Prostate gland (tissue), 2 donors: ENCODE measurements around the gene PANX3.

Experiments
- CTCF ChIP-seq, 4 experiments: fragments of 200-600 bp in 2 of 4; fragments of 450-650 bp in 2 of 4; sonication (generic) in 2 of 4; IDR thresholded peaks; 1 replicate in 3 of 4; 2 replicates in 1 of 4; pipeline ENCODE4 v1.5.1; 2016 to 2019; ENCODE audit warnings: antibody characterized with exemption in 4 of 4, mild to moderate bottlenecking in 2 of 4, moderate library complexity in 2 of 4
- POLR2A ChIP-seq: fragments of 450-650 bp; IDR thresholded peaks from one replicate; pipeline ENCODE4 v1.6.1; 2016; ENCODE audit warnings: antibody characterized with exemption, mild to moderate bottlenecking
- POLR2AphosphoS5 ChIP-seq: sonication (generic); formaldehyde crosslinking; IDR thresholded peaks from one replicate; pipeline ENCODE4 v1.6.1; 2017; ENCODE audit warnings: antibody characterized with exemption

DNA sequence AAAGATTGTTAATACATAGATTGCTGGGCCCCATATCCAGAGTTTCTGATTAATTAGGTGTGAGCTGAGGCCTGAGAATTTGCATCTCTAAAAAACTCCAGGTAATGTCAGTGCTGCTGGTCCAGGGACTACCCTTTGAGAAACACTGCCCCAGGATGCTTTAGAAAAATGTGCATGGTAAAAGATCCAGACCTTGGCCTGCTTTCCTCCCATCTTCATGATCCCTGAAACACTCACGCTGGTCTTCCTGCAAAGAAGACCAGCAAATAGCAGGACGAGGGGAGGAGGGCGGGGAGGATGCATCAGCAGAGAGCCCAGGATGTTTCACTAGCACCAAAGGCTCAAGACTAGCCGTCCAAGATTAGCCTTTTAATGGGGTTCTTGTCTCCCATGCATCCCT is 41.5 kb upstream of the PANX3 start, which contains the start of gene OR8A1:
- TF ChIP-seq POLR2A (no peak), CTCF (IDR thresholded peaks at IDR 0.05) (no peak), POLR2AphosphoS5 (no peak)
